ENCODE measurements around the gene MGMT.

MGMT gene

DNA sequence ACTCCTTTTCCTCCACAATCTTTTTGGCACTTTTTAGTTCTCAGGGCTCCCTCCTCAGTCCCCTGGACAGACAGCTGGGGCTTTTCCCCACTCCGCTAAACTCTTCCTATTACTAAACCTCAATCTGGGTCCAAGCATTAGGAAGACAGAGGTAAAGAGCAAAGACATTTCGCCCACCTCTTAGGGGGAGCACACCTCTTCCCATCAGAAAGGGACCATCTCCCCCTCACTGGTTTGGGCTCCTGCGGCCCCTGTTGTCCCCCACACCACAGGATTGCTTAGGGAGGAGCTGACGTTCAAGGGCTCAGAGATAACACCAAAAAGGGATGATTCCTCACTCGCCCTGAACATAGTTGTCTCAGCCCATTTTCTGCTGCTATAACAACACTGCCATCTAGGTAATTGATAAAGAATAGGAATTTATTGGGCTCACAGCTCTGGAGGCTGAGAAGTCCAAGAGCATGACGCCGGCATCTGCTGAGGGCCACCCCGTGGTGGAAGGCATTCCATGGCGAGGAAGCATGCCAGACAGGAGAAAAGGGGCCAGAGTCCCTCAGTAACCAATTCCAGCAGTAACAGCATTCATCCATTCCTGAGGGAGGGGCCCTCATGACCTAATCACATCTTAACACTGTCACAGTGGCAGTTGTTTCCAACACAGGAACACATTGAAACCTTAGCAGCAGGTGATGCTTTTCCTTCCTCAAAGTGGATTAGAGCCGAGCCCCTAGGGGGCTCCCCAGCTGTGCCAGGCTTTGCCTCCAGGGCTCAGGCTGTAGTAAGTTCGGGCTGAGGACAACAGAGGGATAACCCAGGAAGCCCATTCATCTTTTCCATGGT, 287.4 kb downstream of the MGMT start:
- H3K9me3 ChIP-seq (ENCODE audit: severe bottlenecking), result peaks cover 3% of the 10 kb centered on the region
- TF ChIP-seq CTCF (IDR thresholded peaks at IDR 0.05; ENCODE audit: low read depth, low read length), result 0 out of 2 replicates have a peak, but pooled peaks have one; percentile 26

GRCh38 chr10:129755158-129755591, 288.1 kb downstream of the MGMT start:
- Histone ChIP-seq H3K4me3 (ENCODE audit: low read depth, low read length) (no peak overlapping the region), H3K27me3 (ENCODE audit: insufficient read depth, low read depth, severe bottlenecking) (no peaks in the 10 kb centered on the region), H3K9me3 (ENCODE audit: severe bottlenecking) (peaks cover 2% of the 10 kb centered on the region), H3K36me3 (no peaks in the 10 kb centered on the region), H3K27ac (no peak overlapping the region)
- DNase-seq, result no peak
- no peak for TF ChIP-seq CTCF (IDR thresholded peaks at IDR 0.05; ENCODE audit: low read depth, low read length)

More for the DNA sequence above, 287.4 kb downstream of the MGMT start:
- Histone ChIP-seq H3K27ac (no peak overlapping the region), H3K4me3 (ENCODE audit: low read depth, low read length) (no peak overlapping the region), H3K27me3 (ENCODE audit: insufficient read depth, low read depth, severe bottlenecking) (no peaks in the 10 kb centered on the region), H3K36me3 (no peaks in the 10 kb centered on the region)
- no peak for DNase-seq

DNA sequence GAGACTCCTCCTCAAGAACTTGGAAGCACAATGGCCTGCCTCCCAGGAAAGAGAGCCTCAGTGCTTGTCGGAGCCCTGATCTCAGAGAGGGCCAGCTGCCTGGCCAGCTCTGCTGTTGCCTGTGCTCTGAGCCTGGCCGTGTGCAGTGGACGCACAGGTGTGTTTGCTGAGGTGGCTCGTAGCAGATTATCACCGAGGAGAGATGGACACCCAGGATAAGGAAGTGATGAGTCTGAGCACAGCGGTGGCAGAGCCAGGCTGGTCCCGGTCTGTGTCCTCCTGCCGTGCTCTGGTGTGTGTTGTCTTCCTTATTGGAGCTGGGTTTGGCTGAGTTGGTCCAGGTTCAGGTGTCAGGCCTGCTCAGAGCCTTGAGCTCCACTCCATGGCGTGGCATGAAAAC, 288.6 kb downstream of the MGMT start:
- Histone ChIP-seq H3K27ac (no peak overlapping the region), H3K9me3 (ENCODE audit: severe bottlenecking) (peaks cover 2% of the 10 kb centered on the region), H3K27me3 (ENCODE audit: insufficient read depth, low read depth, severe bottlenecking) (no peaks in the 10 kb centered on the region), H3K4me3 (ENCODE audit: low read depth, low read length) (no peak overlapping the region), H3K36me3 (no peaks in the 10 kb centered on the region)
- DNase-seq, result no peak
- TF ChIP-seq CTCF (IDR thresholded peaks at IDR 0.05; ENCODE audit: low read depth, low read length), result no peak

GRCh38 chr10:129756912-129757901, 290.2 kb downstream of the MGMT start:
- no peak for TF ChIP-seq CTCF (IDR thresholded peaks at IDR 0.05; ENCODE audit: low read depth, low read length)
- Histone ChIP-seq H3K4me3 (ENCODE audit: low read depth, low read length) (no peak overlapping the region), H3K9me3 (ENCODE audit: severe bottlenecking) (peaks cover 2% of the 10 kb centered on the region), H3K27me3 (ENCODE audit: insufficient read depth, low read depth, severe bottlenecking) (no peaks in the 10 kb centered on the region), H3K27ac (no peak overlapping the region), H3K36me3 (no peaks in the 10 kb centered on the region)
- DNase-seq, result no peak

DNA sequence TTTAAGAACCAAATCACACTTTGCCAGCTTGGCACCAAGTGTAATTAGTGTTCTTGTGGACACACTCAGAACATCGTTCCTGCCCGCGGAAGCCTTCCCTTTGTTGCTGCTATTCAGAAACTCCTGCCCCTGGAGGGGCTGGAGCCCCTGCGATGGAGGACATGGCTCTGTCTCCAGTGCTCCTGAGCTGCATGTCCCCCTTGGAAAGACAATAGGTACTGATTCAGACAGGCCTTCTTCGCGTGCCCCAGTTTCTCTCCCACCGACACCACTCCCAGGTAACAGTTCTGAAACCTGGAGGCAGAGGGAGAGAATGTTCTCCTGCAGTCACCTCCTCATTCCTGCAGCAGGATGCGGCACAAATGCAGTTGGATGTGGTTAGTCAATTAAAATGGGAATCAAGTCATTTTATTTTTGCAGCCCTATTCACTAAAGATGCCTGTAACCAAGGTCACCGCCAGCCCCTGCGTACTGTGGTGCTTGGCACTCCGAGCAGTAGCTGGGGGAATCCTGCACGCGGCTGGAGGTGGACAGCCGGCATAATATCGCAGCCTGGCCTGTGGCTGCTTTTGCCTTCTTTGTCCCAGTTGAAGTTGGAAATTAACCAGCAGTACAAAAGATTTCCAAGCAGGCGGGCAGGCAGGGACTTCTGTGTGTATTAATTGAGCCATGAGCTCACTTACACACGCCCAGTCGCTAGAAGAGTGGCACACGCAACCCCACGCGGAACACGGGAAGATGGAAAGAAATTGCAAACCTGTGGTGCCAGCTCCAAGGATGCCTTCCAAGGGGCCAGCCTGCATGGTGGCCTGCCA, 291.4 kb downstream of the MGMT start:
- peaks cover 2% of the 10 kb centered on the region for H3K9me3 ChIP-seq (ENCODE audit: severe bottlenecking)

More for the DNA sequence above, 291.4 kb downstream of the MGMT start:
- no peak for TF ChIP-seq CTCF (IDR thresholded peaks at IDR 0.05; ENCODE audit: low read depth, low read length)
- Histone ChIP-seq H3K27ac (no peak overlapping the region), H3K27me3 (ENCODE audit: insufficient read depth, low read depth, severe bottlenecking) (no peaks in the 10 kb centered on the region), H3K36me3 (no peaks in the 10 kb centered on the region), H3K4me3 (ENCODE audit: low read depth, low read length) (no peak overlapping the region)
- no peak for DNase-seq
